ENCODE data around the gene DDX49. TPM values are rescaled to one million over a fixed set of nuclear protein-coding genes. Genes with fewer than 3 reads are reported as not detected.
"Not testable (repeated sequence)": the region's sequence is repeated elsewhere in the genome, so short reads cannot be mapped to it uniquely, and the experiment has no call there.

DDX49 gene
- polyA plus RNA-seq, 3 donors, result 48.3 to 61.6 (median 57.4) TPM

DNA sequence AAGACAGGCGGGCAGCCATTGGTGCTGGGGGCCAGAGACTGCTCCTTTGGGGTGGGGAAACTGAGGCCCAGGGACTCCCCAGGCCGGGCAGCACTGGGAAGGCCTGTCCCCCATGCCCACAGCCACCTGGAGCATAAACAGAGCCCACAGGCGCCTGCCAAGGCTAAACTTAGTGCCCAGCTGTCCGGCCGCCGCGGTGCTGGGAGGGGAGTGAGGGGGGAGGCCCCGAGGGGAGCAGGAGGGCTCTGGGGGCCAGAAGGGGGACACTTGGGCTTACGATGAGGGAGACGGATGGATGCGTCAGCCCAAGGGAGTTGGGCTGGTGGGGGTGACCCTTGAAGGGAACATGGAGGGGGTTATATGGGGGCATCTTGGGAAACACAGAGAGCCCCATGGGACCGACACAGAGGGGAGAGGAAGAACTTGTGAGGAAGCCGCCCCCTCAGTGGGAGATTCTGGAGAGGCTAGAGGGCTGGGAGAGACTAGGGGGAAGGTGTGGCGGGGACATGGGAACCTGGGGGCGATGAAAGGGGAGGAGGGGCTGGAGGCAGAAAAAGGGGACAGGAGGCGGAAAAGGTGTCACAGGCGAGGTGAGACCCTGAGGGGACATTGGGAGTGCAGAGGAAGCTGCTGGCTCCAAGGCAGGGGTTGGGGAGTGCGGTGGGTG lies 25.8 kb upstream of the DDX49 start:
- DNase-seq, result no peak

DNA sequence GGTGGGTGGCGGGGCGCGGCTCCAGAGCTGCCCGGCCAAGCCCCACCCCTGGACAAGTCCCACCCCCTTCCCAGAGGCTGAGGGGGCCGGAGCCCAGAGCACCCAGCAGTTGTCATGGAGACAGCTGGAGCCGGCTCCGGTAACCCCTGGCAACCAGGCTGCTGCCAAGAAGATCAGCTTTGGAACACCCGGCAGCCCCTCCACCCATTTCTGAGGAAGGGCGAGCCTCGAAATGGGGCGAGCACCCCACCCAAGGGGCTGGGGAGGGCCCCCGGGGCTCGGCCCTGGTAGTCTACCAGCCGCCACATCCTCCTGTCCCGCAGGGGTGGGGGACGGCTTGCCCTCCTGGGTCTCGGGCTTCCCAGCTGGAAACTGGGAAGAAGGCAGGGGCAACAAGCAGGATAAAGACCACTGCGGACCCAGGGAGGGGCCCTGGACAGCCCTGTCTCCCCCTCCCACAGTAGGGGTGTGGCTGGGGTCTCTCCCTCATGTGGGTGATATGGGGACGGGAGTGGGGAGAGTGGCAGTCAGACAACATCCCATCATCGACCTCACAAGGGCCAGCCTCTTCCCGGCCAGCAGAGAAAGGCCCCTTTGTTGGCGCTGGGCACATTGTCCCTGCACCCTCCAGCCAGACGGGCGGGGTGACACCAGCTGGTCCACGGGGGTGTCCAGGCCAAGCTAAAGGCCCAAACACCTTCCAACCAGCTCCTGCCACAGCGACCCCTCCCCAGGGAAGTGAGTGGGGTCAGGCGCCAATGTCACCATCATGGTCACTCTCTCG lies 25.1 kb upstream of the DDX49 start:
- no peak for DNase-seq

DNA sequence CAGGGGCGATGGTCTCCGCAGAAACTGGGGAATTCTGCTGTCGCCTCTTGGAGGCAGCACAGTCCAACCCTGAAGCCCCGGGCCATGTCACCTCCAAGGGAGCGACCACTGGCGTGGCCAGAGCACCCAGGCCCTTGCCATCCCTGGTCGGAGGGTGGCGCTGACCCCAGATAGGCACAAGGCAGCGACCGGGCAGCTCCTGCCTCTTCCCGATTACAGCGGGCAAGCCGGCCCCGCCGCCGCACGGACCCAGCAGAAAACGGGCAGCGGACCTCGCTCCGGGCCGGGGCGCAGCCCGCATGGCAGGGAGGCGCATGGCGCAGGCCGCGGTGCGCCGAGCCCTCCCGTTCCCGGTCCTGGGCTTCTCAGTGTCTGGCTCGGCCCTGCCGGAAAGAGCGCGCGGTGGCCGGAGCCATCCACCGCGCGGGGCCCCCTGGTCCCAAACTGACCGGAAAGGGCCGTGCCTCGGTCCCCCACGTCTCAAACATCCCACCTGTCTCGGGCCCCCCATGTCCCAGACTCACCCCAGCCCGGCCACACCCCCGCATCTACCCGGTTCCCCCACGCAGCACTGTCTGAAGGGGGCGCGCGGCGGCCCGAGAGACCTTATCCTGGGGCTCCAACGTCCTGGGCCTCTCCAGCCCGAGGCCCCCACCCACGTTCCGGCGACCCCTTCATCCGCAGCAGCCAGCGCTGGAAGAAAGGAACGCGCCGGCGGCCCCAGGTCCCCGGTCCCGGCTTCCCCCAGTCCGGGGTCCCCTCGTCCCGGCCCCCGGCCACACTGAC lies 24.3 kb upstream of the DDX49 start:
- peak; percentile 58 for DNase-seq

DNA sequence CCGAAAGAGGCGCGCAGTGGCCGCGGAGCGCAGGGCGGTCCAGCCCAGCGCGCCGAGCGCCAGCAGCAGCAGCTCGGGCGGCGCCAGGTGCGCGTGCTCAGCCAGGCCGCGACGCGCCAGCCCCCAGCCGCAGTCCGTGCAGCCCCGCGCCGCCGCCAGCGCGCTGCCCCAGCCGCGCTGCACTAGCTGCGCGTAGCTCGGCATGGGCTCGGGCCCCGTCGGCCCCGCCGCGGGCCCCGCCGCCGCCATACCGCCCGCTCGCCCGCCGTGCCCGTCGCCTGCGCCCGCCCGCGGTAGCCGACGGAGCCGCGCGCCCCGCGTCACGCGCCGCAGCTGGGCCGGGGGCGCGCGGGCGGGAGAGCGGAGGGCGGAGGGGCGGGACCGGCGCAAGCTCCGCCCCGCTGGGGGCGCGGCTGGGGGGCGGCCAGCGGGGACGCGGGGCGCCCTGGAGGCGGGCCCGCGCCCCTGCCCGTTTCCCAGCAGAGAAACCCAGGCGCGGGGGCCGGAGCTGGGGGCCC lies 23.6 kb upstream of the DDX49 start, which contains the start of gene CERS1:
CERS1 (minus strand) TSS at position 335 of the 518 bp plus-strand sequence; CDS start at position 249, 86 bp downstream.
- DNase-seq, result no peak

DNA sequence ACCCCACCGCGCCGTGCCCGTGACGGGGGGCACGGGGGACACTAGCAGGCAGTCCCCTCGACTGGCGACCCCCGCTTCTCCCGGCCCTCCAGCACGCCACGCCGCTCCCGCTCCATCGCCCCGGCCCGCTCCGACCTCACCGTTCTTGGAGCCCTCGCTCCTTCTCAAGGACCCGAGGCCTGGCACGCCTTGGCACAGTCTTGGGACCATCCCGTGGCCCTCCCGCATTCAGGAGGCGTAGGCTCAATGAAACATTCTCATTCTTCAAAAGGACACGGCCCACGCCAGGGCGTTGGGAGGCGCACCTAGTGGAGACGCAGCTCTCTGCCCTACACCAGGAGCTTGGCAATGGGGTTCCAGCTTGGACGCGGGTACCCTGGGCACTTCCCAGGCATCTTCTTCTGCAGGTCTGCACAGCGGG lies 23.1 kb upstream of the DDX49 start:
- DNase-seq, result no peak

DNA sequence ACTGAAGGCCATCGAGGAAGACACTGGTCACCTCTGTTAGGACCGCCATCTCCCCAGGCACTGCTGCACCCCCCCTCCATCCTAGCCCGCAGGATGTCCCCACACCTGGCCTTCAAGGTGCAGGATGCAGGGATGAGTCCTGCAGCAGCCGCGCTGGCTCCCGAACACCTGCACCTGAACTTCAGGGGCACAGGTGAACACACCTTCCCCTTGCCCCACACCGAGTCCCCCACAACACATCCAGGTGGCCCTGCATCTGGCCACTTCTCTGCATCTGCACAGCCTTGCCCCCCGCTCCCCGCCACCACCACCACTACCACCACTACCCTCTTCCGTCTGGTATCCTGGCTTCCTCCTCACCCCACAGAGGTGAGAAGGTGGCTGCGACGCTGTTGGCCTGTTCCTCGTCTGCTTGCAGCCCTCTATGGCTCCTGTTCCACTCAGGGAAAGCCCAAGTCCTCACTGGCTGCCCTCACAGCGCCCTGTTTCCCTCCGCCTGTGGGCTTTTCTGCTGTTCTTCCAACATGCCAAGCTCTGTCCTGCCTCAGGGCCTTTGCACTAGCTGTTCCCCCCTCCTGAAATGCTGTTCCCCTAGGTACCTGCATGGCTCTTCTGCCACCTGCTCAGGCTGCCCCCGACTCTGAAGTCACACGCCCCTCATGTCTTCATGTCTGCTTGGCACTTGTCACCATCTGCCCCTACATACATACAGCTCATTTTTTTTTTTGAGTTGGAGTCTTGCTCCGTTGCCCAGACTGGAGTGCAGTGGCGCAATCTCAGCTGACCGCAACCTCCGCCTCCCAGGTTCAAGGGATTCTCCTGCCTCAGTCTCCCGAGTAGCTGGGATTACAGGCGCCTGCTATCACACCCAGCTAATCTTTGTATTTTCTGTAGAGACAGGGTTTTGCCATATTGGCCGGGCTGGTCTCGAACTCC lies 22.2 kb upstream of the DDX49 start:
- DNase-seq, result no peak

DNA sequence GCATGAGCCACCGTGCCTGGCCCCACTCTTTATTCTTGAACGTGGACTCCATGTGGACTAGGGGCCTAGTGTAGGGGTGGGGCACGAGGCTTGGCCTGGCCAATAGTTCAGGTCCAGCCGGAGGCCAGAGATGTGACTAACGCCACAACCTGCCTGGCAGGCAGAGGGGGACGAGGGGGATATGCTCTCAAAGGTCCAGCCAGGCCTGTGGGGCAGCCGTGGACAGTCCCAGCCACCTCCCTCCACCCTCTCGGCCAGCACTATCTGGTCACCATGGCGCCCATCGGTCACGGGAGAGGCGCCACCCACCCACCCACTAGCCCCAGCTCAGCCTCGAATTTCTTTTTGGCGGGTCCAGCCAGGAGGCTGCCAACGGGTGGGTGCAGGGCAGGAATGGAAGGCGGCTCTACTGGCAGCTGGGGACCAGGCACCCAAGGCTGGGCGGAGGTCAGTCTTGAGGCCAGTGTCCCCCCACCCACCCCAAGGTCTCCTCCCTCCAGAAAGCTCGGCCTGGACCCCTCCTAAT lies 21.4 kb upstream of the DDX49 start:
- no peak for DNase-seq

DNA sequence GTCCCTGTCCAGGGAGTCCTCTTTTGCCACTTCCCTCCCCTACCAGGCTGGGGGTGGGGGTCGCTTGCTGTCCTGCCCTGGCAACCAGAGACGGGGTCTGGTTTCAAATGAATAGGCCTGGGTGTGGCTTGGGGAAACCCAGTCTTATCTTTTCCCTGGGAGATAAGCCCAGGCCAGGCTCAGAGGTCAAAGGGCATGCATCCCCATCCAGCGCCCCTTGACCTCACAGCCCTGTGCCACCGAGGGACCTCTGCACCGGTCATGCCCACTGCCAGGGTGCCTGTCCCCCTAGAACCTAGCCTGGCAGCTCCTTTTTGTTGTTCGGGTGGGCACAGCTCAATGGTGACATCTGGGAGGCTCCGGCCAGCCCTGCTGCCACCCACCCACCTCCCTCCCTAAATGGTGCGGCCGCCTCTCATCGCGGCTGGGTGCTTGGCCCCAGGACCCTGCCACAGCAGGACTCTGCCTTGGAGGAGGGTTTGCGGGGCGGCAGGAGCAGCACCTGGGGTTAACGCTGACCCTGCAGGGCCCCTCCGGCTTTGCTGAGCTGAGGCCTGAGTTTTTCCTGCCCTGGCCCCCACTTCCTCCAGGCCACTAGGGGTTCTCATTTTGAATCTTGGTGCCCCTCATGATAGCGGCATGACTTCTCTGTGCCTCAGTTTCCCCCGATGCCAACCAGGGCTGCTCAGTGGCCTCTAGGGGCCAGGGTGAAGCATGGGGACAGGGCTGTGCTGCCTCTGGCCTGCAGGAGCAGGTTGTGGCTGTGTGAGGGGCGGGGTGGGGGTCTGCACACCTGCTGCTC lies 20.7 kb upstream of the DDX49 start:
- no peak for DNase-seq

DNA sequence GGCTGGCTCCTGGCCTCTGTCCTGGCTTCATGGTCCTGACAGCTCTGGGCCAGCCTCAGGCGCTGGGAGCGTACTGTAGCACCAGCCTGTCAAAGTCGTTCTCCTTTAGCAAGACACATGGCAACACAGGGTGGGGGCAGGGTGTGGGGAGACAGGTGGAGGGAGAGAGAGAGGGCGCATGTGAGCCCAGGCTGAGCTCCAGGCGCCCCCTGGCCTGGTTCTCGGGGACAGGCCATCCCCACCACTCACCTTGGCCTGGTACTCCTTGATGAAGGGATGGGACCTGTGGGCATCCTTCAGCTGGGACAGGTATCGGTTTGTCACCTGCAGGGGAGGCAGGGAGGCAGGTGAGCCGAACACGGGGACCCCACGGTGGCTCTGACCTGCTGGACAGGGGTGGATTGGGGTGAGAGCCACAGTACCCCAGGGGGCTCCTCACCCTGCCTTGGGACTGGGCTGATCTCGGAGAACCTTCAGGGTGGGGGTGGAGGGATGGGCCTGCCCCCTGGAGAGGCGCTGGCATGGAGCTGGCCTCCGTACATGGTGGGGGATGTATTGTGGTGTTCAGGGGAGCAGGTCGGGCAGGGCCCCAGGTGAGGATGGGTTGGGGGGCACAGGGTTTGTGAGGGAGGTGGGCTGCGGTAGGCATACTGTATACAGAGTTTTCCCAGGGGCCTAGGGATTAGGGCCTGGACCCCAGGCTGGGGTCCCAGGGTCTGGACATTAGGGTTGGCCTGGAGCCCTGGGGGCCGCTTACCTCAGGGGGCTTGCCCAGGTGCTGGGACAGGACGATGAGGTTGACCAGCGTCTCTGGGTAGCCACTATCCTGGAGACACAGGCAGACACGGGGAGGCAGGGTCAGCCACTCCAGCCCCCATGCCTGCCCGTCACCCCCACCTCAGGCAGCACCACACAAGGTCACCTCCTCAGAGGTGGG lies 19.6 kb upstream of the DDX49 start:
- DNase-seq, result no peak

DNA sequence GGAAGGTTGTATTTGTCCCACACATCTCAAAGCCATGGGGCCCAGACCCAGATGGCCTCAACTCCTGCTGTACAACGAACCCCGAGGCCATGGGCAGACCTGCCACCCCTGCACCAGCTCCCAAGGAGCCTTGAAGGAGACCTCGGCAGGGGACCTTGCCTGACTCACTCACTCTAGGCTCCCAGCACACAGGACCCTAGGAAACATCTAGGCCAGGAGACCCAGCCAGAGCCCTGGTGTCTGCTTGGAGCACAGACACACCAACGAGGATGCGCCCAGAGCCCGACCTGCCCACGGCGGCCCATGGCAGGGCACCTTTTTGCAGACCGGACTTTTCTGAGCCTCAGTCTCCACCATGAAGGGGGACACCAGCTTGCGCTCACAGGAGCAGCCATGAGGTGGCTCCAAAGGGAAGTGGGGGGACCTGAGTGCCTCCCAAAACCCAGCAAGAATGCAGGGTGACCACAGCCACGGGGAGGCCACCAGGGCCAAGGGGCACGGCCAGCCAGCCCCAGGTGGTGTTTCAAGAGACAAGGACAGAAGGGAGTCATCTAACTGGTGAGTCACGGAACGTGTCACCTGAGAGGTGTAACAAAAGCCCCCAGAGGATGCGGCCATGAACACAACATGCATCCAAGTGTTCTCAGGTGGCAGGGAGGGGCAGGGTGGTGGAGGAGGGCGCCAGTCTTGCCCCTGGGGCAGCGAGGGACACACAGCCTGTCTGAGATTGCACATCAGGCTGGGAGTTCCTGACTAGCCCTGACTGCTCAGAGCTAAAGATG lies 18.6 kb upstream of the DDX49 start:
- DNase-seq, result no peak

DNA sequence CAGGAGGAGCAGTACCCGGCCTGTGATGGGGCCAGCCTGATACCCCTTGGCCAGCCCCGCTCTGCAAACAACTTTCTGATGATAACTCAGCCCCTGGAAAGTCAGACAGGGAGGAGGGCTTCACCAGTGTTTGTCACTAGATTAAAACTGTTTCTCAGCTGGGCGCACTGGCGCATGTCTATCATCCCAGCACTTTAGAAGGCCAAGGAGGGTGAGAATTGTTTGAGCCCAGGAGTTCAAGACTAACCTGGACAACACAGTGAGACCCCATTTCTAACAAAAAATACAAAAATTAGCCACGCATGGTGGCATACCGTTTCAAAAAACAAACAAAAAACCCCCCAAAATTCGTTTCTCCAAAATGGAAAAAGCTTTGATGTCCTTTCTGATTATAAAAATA lies 18.0 kb upstream of the DDX49 start:
- DNase-seq, result no peak

DNA sequence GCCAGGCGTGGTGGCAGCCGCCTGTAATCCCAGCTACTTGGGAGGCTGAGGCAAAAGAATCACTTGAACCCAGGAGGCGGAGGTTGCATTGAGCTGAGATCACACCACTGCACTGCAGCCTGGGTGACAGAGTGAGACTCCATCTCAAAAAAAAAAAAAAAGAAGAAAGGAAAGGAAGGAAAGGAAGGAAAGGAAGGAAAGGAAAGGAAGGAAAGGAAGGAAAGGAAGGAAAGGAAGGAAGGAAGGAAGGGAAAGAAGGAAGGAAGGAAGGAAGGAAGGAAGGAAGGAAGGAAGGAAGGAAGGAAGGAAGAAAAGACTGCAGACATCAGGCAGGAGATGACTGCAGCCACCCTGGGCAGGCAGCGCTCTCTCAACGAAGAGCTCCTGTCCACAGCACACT lies 17.0 kb upstream of the DDX49 start:
- not testable (repeated sequence) for DNase-seq

DNA sequence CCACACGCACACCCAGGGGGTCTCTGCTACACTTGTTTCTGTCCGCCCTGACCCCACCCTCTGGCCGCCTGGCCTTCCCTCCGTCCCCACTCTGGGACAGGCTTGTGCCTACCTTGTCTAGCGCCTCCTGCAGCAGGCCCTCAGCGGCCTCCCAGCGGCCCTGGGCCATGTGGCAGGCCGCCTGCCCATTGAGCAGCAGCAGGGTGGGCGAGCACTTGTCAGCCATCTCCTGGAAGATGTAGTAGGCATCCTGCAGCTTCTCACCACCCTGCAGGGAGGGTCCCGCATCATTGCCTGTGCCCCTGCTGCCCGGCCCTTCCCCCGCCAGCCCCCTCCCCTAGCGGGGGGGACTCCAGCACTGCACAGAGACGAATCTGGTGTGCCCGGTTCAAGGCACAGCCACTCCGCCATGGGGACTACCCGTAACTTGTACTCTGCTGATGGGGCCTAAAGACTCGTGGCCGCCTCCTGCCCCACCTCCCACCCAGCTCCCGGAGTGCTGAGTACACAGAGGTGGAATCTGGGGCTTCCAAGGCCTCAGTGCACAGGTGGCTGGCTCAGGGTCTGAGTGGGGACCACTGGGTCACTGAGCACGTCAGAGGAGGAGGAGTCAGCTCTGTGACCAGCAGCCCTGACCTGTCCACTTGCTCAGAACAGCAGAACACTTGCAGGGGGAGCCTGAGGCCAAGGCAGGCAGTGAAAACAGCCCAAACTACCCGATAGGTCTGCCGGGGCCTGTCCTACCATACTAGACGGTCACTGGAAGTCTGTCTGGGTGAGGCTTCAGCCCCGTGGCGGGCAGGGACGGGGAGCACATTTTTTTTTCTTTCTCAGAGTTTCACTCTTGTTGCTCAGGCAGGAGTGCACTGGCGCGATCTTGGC lies 16.1 kb upstream of the DDX49 start:
- no peak for DNase-seq

DNA sequence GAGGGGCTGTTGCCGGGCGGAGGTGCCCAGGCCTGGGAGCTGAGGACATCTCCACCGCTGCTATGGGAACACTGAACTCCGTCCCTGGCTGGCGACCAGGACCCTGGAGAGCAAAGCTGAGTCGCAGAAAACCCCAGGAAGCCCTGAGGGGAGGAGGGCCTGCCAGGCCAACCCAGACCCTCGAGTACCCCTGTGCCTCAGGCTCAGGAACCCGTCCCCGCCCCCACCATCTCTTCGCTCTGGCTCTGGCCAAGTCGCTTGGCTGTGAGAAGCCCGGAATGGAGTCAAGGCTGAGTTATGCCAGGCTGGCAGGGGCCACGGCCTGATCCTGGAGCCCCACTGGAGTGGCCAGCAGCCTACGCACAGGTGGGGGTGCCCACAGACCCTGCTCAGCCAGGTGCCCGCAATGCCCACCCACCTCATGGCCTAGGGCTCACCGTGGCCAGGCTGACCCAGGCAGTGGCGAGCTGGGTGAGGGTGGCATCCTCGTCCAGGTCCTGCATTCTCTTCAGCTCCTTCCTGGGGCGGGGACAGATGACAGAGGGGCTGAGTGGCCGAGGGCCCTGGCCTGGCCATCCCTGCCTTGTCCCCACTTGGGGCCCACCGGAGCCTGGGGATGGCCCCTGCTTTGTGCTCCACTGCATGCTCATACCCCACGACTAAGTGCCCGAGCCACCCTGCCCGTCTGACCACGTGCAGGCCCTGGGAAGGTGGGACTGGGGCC lies 15.0 kb upstream of the DDX49 start:
- DNase-seq, result no peak

DNA sequence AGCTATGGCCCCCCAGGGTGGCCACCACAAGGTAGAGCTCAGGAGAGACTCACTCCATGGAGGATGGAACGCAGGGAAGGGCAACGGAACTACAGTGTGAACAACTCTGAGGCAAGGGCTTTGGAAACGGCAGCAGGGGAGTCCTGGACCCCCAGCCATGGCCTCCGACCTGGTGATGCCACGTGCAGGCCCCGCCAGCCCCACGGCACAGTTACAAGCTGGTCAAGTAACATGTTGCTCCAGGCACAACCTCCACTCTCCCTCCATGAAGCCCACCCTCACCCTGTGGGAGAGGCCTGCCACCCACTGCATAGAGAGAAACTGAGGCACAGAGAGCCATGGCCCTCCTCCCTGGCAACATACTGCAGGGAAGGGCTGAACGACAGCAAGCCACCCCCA lies 14.5 kb upstream of the DDX49 start:
- DNase-seq, result no peak

DNA sequence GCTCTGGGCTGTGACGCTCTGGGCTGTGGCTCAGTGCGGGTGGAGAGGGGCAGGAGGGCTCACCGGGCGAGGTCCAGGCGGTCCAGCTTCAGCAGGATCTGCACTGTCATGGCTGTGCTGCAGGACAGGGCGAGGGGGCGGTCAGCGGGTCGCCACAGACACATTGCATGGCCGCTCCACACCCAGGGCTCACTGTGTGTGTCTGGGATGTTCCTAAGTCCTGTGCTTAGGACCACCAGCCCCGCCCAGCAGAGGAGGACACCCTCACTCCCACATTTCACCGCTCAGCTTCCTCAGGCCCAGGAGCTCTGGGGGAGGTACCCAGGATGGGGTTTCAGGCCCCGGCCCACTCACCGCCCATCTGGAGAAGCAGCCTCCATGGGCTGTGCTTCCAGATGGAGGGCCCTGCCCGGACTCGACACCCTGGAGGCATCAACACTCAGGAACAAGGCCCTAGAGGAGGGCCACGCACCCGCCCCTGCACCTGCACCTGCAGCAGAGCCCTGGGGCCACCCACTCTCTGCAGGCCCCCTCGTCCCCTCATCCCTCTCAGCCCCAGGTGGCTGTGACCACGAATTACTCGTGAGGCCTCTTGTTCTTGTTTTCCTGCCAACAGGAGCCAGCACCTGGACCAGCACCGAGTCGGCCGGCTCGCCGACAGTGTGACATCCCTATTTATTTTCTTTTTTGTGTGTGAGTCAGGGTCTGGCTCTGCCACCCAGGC lies 13.8 kb upstream of the DDX49 start:
- DNase-seq, result peak; percentile 62
